IMR-90 (cell line): ENCODE measurements around the gene CLPX. TPM values are rescaled to one million over a fixed set of nuclear protein-coding genes. Genes with fewer than 3 reads are reported as not detected.

ENCODE experiments used
- ATAC-seq: fragments of 200-7000 bp; cut with Tn5 transposase; 2 replicates; pipeline ENCODE4 v1.9.1; 2020; ENCODE audit warnings: low read depth, mild to moderate bottlenecking, moderate library complexity
- BruUV-seq: library from RNA; stranded (reverse); fragments of 400-500 nt; replicated peaks from 2 replicates; lab custom pipeline; 2021; lab: Mats Ljungman, UMichigan
- CTCF ChIA-PET: fragments of 300-600 bp; formaldehyde crosslinking; extraction: SDS; loops from one replicate; lab custom pipeline; 2021; ENCODE audit warnings: antibody characterized with exemption; lab: Yijun Ruan, JAX
- POLR2A ChIA-PET: fragments of 300-600 bp; sonication (Branson Sonifier 250); formaldehyde crosslinking; loops from one replicate; lab custom pipeline; 2022; ENCODE audit warnings: antibody characterized with exemption; ENCODE audit not compliant: unreplicated experiment; lab: Charles Lee
- DNase-seq: peaks from one replicate; pipeline ENCODE4 v3.0.0; 2013
- H2AFZ ChIP-seq: replicated peaks from 2 replicates; pipeline ENCODE3; 2013; ENCODE audit warnings: low read length, mild to moderate bottlenecking; ENCODE audit not compliant: poor library complexity
- H2AK5ac ChIP-seq: 2 replicates; pipeline ENCODE4 v1.6.1; 2013; ENCODE audit warnings: low read depth, low read length, inconsistent platforms
- H2AK9ac ChIP-seq: replicated peaks from 2 replicates; pipeline ENCODE3; 2013; ENCODE audit warnings: mild to moderate bottlenecking, low read depth, low read length, moderate library complexity; ENCODE audit not compliant: poor library complexity
- H2BK120ac ChIP-seq: 2 replicates; pipeline ENCODE4 v1.6.1; 2013; ENCODE audit warnings: low read depth, low read length, inconsistent platforms
- H2BK15ac ChIP-seq: 3 replicates; pipeline ENCODE4 v1.6.1; 2013; ENCODE audit warnings: low read depth, low read length, inconsistent platforms
- H2BK20ac ChIP-seq: 2 replicates; pipeline ENCODE4 v1.6.1; 2013; ENCODE audit warnings: low read depth, mild to moderate bottlenecking, inconsistent platforms, low read length, moderate library complexity
- H2BK5ac ChIP-seq: 2 replicates; pipeline ENCODE4 v1.6.1; 2013; ENCODE audit warnings: mild to moderate bottlenecking, low read depth, low read length, inconsistent platforms; ENCODE audit not compliant: poor library complexity, severe bottlenecking
- H3K14ac ChIP-seq: replicated peaks from 2 replicates; pipeline ENCODE4 v1.6.1; 2013; ENCODE audit warnings: low read depth, low read length, inconsistent platforms
- H3K18ac ChIP-seq: 2 replicates; pipeline ENCODE4 v1.6.1; 2013; ENCODE audit warnings: low read depth, low read length, control low read depth
- H3K23ac ChIP-seq: 2 replicates; pipeline ENCODE4 v1.6.1; 2013; ENCODE audit warnings: low read depth, low read length, inconsistent platforms
- H3K27ac ChIP-seq: 2 replicates; pipeline ENCODE4 v1.5.1; 2013; ENCODE audit warnings: mild to moderate bottlenecking, control low read depth, low read length; ENCODE audit not compliant: insufficient read depth
- H3K27me3 ChIP-seq: 2 replicates; pipeline ENCODE4 v1.6.1; 2013; ENCODE audit warnings: low read length; ENCODE audit not compliant: control insufficient read depth, insufficient read depth
- H3K36me3 ChIP-seq: 2 replicates; pipeline ENCODE4 v1.6.1; 2013; ENCODE audit warnings: low read length, mixed read lengths; ENCODE audit not compliant: control insufficient read depth, insufficient read depth
- H3K4ac ChIP-seq: 2 replicates; pipeline ENCODE4 v1.6.1; 2013; ENCODE audit warnings: low read depth, low read length, inconsistent platforms
- H3K4me1 ChIP-seq: 2 replicates; pipeline ENCODE4 v1.6.1; 2013; ENCODE audit warnings: low read length, mixed read lengths; ENCODE audit not compliant: control insufficient read depth, insufficient read depth
- H3K4me2 ChIP-seq: 2 replicates; pipeline ENCODE4 v1.6.1; 2013; ENCODE audit warnings: low read depth, mild to moderate bottlenecking, control low read depth, low read length, moderate library complexity
- H3K4me3 ChIP-seq: 2 replicates; pipeline ENCODE4 v1.5.1; 2013; ENCODE audit warnings: low read depth, mild to moderate bottlenecking, control low read depth, low read length, moderate library complexity; ENCODE audit not compliant: insufficient read depth
- H3K56ac ChIP-seq: 2 replicates; pipeline ENCODE4 v1.6.1; 2013; ENCODE audit warnings: low read length, inconsistent platforms; ENCODE audit not compliant: insufficient read depth; ENCODE audit errors: extremely low read depth
- H3K79me1 ChIP-seq, 2 experiments: 2 replicates each; pipeline ENCODE4 v1.6.1; 2013; ENCODE audit warnings: low read length in 2 of 2, inconsistent platforms in 1 of 2, low read depth in 1 of 2
- H3K9ac ChIP-seq: 2 replicates; pipeline ENCODE4 v1.6.1; 2013; ENCODE audit warnings: low read depth, low read length, control low read depth
- H3K9me1 ChIP-seq: 2 replicates; pipeline ENCODE4 v1.6.1; 2013; ENCODE audit warnings: low read length, inconsistent platforms; ENCODE audit not compliant: insufficient read depth
- H3K9me3 ChIP-seq: 2 replicates; pipeline ENCODE4 v1.6.1; 2013; ENCODE audit warnings: low read length; ENCODE audit not compliant: control insufficient read depth, insufficient read depth
- H4K20me1 ChIP-seq: 2 replicates; pipeline ENCODE4 v1.6.1; 2013; ENCODE audit warnings: low read length, inconsistent platforms; ENCODE audit not compliant: insufficient read depth
- H4K5ac ChIP-seq: 2 replicates; pipeline ENCODE4 v1.6.1; 2013; ENCODE audit warnings: mild to moderate bottlenecking, low read depth, low read length, control low read depth
- H4K8ac ChIP-seq, 2 experiments: 2 replicates each; pipeline ENCODE4 v1.6.1; 2013; ENCODE audit warnings: low read depth in 2 of 2, low read length in 2 of 2, control low read depth in 1 of 2, inconsistent platforms in 1 of 2
- H4K91ac ChIP-seq: 2 replicates; pipeline ENCODE4 v1.6.1; 2013; ENCODE audit warnings: low read depth, low read length, inconsistent platforms; ENCODE audit not compliant: insufficient read depth
- CEBPB ChIP-seq: IDR thresholded peaks from 2 replicates; pipeline ENCODE4 v1.6.1; 2012; ENCODE audit warnings: low read depth, low read length, improper control_type of control experiment
- FOS ChIP-seq: fragments of 150-350 bp; IDR thresholded peaks from 2 replicates; pipeline ENCODE4 v1.6.1; 2016; ENCODE audit warnings: low read depth, low read length
- MXI1 ChIP-seq: IDR thresholded peaks from 2 replicates; pipeline ENCODE4 v1.6.1; 2012; ENCODE audit warnings: low read depth, mild to moderate bottlenecking, low read length, moderate library complexity, borderline replicate concordance
- POLR2A ChIP-seq: IDR thresholded peaks from 2 replicates; pipeline ENCODE4 v1.6.1; 2012; ENCODE audit warnings: mild to moderate bottlenecking, low read depth, low read length
- RAD21 ChIP-seq: IDR thresholded peaks from 2 replicates; pipeline ENCODE4 v1.6.1; 2012; ENCODE audit warnings: low read length, improper control_type of control experiment
- RFX5 ChIP-seq: IDR thresholded peaks from 2 replicates; pipeline ENCODE4 v1.8.0; 2012; ENCODE audit warnings: low read depth, mild to moderate bottlenecking, low read length, moderate library complexity
- WGBS, 2 experiments: methylation state at CpG; one replicate each; pipeline versions ENCODE4 v1.1.5 to v1.1.7; 2013; ENCODE audit warnings: missing lambda C conversion rate in 2 of 2; ENCODE audit not compliant: insufficient read length in 1 of 2; ENCODE audit errors: extremely low coverage in 2 of 2; 5-methylcytosine and 5-hydroxymethylcytosine counted together
- dilution Hi-C: fragments of 300-500 bp; cut with HindIII; formaldehyde crosslinking; loops from one replicate; pipeline ENCODE4 v1.14.3; 2018; ENCODE audit warnings: low sequenced_read_pairs; ENCODE audit not compliant: unreplicated experiment
- in situ Hi-C: fragments of 300-500 bp; cut with MboI; formaldehyde crosslinking; loops from 3 replicates; pipeline ENCODE4 v1.14.3; 2019; ENCODE audit warnings: low sequenced_read_pairs, inconsistent platforms, mixed read lengths
- intact Hi-C: fragments of 100-400 bp; cut with micrococcal nuclease; formaldehyde crosslinking; loops from 2 replicates; pipeline ENCODE4 v1.10.0; 2022
- polyA plus RNA-seq, 3 experiments: library from polyadenylated mRNA; depleted of rRNA; stranded (reverse); fragments of >200 nt; gene quantifications; 2 replicates each; pipeline ENCODE4 v1.2.3, GENCODE V29; 2012; ENCODE audit warnings: low replicate concordance in 1 of 3
- total RNA-seq: library from RNA; depleted of rRNA; stranded (reverse); fragments of >200 nt; gene quantifications from 2 replicates; pipeline ENCODE4 v1.2.3, GENCODE V29; 2012

CLPX gene
- total and polyA plus RNA-seq, 2 of the 4 experiments (the other 2 are of a cell fraction): 25.8 to 26.9 TPM

DNA sequence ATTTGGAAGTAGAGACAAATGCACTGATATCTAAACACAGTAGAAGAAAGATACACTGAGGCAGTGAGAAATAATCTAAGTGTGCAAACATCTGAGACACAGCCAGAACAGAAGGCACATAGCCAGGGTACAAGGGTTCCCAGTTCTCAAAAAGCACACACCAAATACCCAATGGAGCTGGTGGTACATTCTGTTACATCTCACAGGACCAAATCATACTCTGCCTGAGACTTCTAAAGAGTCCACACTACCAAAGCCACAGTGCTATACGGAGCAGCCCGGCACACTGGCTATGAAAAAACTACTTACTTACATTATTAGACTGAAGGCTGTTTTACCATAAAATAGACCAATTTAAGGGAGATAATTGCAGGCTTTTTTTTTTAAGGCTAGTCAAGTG, 19.3 kb downstream of the CLPX start:
- no peak overlapping the region for H3K9ac ChIP-seq
- BruUV-seq: no TSS peak

More for the DNA sequence above, 19.3 kb downstream of the CLPX start:
- no peak overlapping the region for H3K56ac ChIP-seq
- H3K27me3 ChIP-seq: no peaks in the 10 kb centered on the region
- H3K4me3 ChIP-seq: no peak overlapping the region
- no peak overlapping the region for H2AK5ac ChIP-seq
- H3K27ac ChIP-seq: no peak overlapping the region
- no peak overlapping the region for H3K4me2 ChIP-seq
- H3K4me1 ChIP-seq: no peaks in the 10 kb centered on the region
- dilution Hi-C loops: no loop called here
- H2AFZ ChIP-seq: no peak overlapping the region
- 0 out of 2 replicates have a peak, but pooled peaks cover 3% of the 10 kb centered on the region for H3K9me1 ChIP-seq
- H2BK120ac ChIP-seq: no peak overlapping the region
- H3K23ac ChIP-seq: no peak overlapping the region
- H3K79me1 ChIP-seq: peaks cover 8 to 32% of the 10 kb centered on the region in 2 experiments; a peak in 3 of 4 replicates
- no peak overlapping the region for H2AK9ac ChIP-seq
- ChIA-PET CTCF (interaction anchor here (0.6 to 1.2 kb wide), 2 partner anchors 14 to 1209 kb away, joined by 3 read pairs; no protein-coding TSS in a partner anchor), POLR2A (no interaction called here)
- peaks cover 27% of the 10 kb centered on the region for H3K36me3 ChIP-seq
- H3K4ac ChIP-seq: no peak overlapping the region
- H3K14ac ChIP-seq: no peak overlapping the region
- H4K91ac ChIP-seq: no peak overlapping the region
- ATAC-seq (no peak), DNase-seq (no peak)
- TF ChIP-seq RFX5 (no peak), FOS (no peak), CEBPB (no peak), MXI1 (no peak), POLR2A (no peak), RAD21 (no peak)
- no peak overlapping the region for H2BK15ac ChIP-seq
- H4K8ac ChIP-seq: no peak overlapping the region
- no peak overlapping the region for H2BK5ac ChIP-seq
- H2BK20ac ChIP-seq: no peak overlapping the region
- intact Hi-C loops: loop anchor here (10.0 kb wide), 1 partner anchor 51 kb away; the partner anchor contains the start of gene UBAP1L
- no peak overlapping the region for H3K18ac ChIP-seq
- peaks cover 8% of the 10 kb centered on the region; the same call in 1 of the 2 replicates for H4K20me1 ChIP-seq
- no peaks in the 10 kb centered on the region for H3K9me3 ChIP-seq
- in situ Hi-C loops: no loop called here
- H4K5ac ChIP-seq: no peak overlapping the region
- WGBS, 2 experiments: no CpG with 5 or more reads among the region's 2 CpGs
